ENCODE measurements around the gene LRRC45. TPM values are rescaled to one million over a fixed set of nuclear protein-coding genes. Genes with fewer than 3 reads are reported as not detected.

Gene LRRC45
- total RNA-seq, 2 donors from 2014 or later, result 22.2 to 24.1 TPM

- Histone ChIP-seq H3K4me1 (replicated peaks) (no peaks in the 10 kb centered on the region), H3K9me3 (no peaks in the 10 kb centered on the region), H3K27ac (no peak overlapping the region), H3K36me3 (no peaks in the 10 kb centered on the region), H3K27me3 (replicated peaks; ENCODE audit: insufficient read depth) (no peaks in the 10 kb centered on the region), H3K4me3 (no peak overlapping the region)
- no peak for TF ChIP-seq POLR2AphosphoS5 (IDR thresholded peaks at IDR 0.05)
- TF ChIP-seq, protein P1, sequence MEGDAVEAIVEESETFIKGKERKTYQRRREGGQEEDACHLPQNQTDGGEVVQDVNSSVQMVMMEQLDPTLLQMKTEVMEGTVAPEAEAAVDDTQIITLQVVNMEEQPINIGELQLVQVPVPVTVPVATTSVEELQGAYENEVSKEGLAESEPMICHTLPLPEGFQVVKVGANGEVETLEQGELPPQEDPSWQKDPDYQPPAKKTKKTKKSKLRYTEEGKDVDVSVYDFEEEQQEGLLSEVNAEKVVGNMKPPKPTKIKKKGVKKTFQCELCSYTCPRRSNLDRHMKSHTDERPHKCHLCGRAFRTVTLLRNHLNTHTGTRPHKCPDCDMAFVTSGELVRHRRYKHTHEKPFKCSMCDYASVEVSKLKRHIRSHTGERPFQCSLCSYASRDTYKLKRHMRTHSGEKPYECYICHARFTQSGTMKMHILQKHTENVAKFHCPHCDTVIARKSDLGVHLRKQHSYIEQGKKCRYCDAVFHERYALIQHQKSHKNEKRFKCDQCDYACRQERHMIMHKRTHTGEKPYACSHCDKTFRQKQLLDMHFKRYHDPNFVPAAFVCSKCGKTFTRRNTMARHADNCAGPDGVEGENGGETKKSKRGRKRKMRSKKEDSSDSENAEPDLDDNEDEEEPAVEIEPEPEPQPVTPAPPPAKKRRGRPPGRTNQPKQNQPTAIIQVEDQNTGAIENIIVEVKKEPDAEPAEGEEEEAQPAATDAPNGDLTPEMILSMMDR (IDR thresholded peaks at IDR 0.05), result no peak
- TF ChIP-seq POLR2A (IDR thresholded peaks at IDR 0.05), result no peak
- WGBS, result 64% methylated on average over 7 of the region's 7 CpGs
- intact Hi-C loops (cut with DNase I), result no loop called here
- DNase-seq (ENCODE audit: low spot score), result no peak
Measured at GRCh38 chr17:81998212-81998611, 24.9 kb upstream of the LRRC45 start.

DNA sequence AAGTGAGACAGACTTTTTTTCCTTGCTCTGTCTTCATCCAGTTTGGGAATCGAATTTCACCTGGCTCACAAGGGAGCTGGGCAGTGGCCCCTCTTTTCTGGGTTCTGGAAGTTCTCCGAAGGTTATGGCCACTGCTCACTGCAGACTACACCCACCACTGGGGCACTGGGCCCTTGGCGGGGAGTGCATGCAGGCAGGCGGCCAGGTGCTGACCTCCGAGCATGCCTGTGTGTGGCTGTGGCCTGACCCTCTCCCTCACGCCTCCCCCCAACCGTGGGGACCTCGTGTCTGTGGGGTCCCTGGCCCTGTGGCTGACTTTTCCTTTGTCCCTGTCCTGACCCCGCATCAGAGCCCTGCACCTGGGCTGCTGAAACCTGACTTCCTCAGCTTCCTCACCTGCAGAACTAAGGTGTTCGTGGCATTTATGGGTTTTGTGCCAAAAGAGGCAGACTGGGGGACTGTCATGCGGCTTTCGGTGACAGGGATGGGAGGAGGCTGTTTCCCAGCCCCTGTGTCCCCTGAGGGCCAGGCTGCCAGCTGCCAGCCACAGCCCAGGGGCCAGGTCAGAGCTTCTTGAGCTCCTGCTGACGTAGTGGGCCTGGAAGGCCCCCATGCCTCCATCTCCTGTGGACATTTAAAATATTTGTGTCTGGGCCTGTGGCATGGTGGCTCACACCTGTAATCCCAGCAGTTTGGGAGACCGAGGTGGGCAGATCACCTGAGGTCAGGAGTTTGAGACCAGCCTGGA is 24.2 kb upstream of the LRRC45 start:
- intact Hi-C loops (cut with DNase I), result no loop called here
- Histone ChIP-seq H3K4me3 (no peak overlapping the region), H3K27ac (no peak overlapping the region), H3K27me3 (replicated peaks; ENCODE audit: insufficient read depth) (no peaks in the 10 kb centered on the region), H3K9me3 (no peaks in the 10 kb centered on the region), H3K36me3 (no peaks in the 10 kb centered on the region), H3K4me1 (replicated peaks) (no peaks in the 10 kb centered on the region)
- DNase-seq (ENCODE audit: low spot score), result no peak
- TF ChIP-seq, protein P1 (IDR thresholded peaks at IDR 0.05), result no peak
- TF ChIP-seq POLR2A (IDR thresholded peaks at IDR 0.05) (no peak), POLR2AphosphoS5 (IDR thresholded peaks at IDR 0.05) (no peak)
- 76% methylated on average over 14 of the region's 14 CpGs for WGBS

DNA sequence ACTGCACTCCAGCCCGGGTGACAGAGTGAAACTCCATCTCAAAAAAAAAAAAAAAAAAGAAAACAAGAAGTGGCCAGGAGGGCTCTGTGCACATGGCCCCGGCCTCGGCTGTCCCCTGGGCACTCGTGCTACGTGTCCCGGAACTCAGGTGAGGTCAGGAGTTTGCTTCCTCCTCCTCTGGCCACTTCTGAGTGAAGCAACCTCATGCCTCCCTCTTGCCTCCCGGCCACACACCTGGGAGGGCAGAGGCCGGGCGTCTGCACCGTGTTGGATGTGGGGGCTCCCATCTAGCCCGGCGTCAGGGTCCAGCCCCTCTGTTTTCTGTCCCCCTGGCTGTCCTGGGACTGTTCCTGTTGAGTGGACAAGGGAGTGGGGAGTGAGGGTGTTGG is 23.5 kb upstream of the LRRC45 start:
- Histone ChIP-seq H3K9me3 (no peaks in the 10 kb centered on the region), H3K4me1 (replicated peaks) (no peaks in the 10 kb centered on the region), H3K4me3 (no peak overlapping the region), H3K36me3 (no peaks in the 10 kb centered on the region), H3K27me3 (replicated peaks; ENCODE audit: insufficient read depth) (no peaks in the 10 kb centered on the region), H3K27ac (no peak overlapping the region)
- WGBS, result 88% methylated on average over 12 of the region's 12 CpGs
- TF ChIP-seq POLR2A (IDR thresholded peaks at IDR 0.05) (no peak), POLR2AphosphoS5 (IDR thresholded peaks at IDR 0.05) (no peak)
- TF ChIP-seq, protein P1 (IDR thresholded peaks at IDR 0.05), result no peak
- intact Hi-C loops (cut with DNase I), result no loop called here
- no peak for DNase-seq (ENCODE audit: low spot score)

GRCh38 chr17:81999976-82000802 is 22.9 kb upstream of the LRRC45 start:
- TF ChIP-seq POLR2A (IDR thresholded peaks at IDR 0.05), result no peak
- TF ChIP-seq, protein P1 (IDR thresholded peaks at IDR 0.05), result no peak
- TF ChIP-seq POLR2AphosphoS5 (IDR thresholded peaks at IDR 0.05), result no peak
- no peak overlapping the region for H3K4me3 ChIP-seq
- intact Hi-C loops (cut with DNase I), result no loop called here
- H3K27me3 ChIP-seq (replicated peaks; ENCODE audit: insufficient read depth), result no peaks in the 10 kb centered on the region
- H3K9me3 ChIP-seq, result no peaks in the 10 kb centered on the region
- H3K36me3 ChIP-seq, result no peaks in the 10 kb centered on the region
- H3K27ac ChIP-seq, result no peak overlapping the region
- WGBS, result 56% methylated on average over 20 of the region's 36 CpGs
- no peaks in the 10 kb centered on the region for H3K4me1 ChIP-seq (replicated peaks)
- DNase-seq (ENCODE audit: low spot score), result no peak

Measured in prostate gland (tissue), 2 donors.